SK-N-SH (cell line): ENCODE measurements around the gene HMGCL. TPM values are rescaled to one million over a fixed set of nuclear protein-coding genes. Genes with fewer than 3 reads are reported as not detected.

Source experiments
- CTCF ChIA-PET: fragments of 300-600, 350-600 bp; formaldehyde crosslinking; extraction: SDS; loops from one replicate; lab custom pipeline; 2021; lab: Yijun Ruan, JAX
- POLR2A ChIA-PET: fragments of 350-600 bp; sonication (Branson Sonifier 250); formaldehyde crosslinking; extraction: SDS; loops from one replicate; lab custom pipeline; 2020; ENCODE audit warnings: antibody characterized with exemption, inconsistent platforms; lab: Yijun Ruan, JAX
- DNase-seq: peaks from one replicate; pipeline ENCODE4 v3.0.0; 2012
- H2AFZ ChIP-seq: fragments of 200-600 bp; sonication (generic); 2 replicates; pipeline ENCODE4 v1.8.1; 2016; ENCODE audit warnings: antibody characterized with exemption, mild to moderate bottlenecking, low read depth
- H3F3A ChIP-seq: fragments of 200-600 bp; sonication (generic); replicated peaks from 2 replicates; pipeline ENCODE3; 2016; ENCODE audit warnings: antibody characterized with exemption, mild to moderate bottlenecking; ENCODE audit not compliant: insufficient read depth
- H3K27ac ChIP-seq, 2 experiments: fragments of 200-500 bp in 1 of 2; fragments of 200-600 bp in 1 of 2; sonication (Bioruptor generic) in 1 of 2; sonication (generic), shearing (Covaris generic) in 1 of 2; 2 replicates each; pipeline versions ENCODE4 v1.5.1 to v1.6.1; 2014 to 2016; ENCODE audit warnings: low read depth in 2 of 2, inconsistent platforms in 1 of 2, low read length in 1 of 2, mild to moderate bottlenecking in 1 of 2, mixed read lengths in 1 of 2
- H3K27me3 ChIP-seq: fragments of 200-600 bp; sonication (generic), shearing (Covaris generic); 2 replicates; pipeline ENCODE4 v1.6.1; 2016; ENCODE audit warnings: mixed run types; ENCODE audit not compliant: insufficient read depth
- H3K36me3 ChIP-seq, 2 experiments: fragments of 200-500 bp in 1 of 2; fragments of 200-600 bp in 1 of 2; sonication (Bioruptor generic) in 1 of 2; sonication (generic) in 1 of 2; replicated peaks in 1 of 2; 2 replicates each; pipeline versions ENCODE3 to v1.5.1; 2014 to 2016; ENCODE audit warnings: low read length in 1 of 2, mild to moderate bottlenecking in 1 of 2; ENCODE audit not compliant: insufficient read depth in 2 of 2, control insufficient read depth in 1 of 2
- H3K4me1 ChIP-seq, 2 experiments: fragments of 200-500 bp in 1 of 2; fragments of 200-600 bp in 1 of 2; sonication (Bioruptor generic) in 1 of 2; sonication (generic), shearing (Covaris generic) in 1 of 2; 2 replicates each; pipeline versions ENCODE4 v1.5.1 to v1.6.1; 2014 to 2016; ENCODE audit warnings: low read depth in 1 of 2, low read length in 1 of 2, mixed run types in 1 of 2; ENCODE audit not compliant: insufficient read depth in 2 of 2, control insufficient read depth in 1 of 2
- H3K4me2 ChIP-seq: fragments of 200-600 bp; sonication (generic), shearing (Covaris generic); 2 replicates; pipeline ENCODE4 v1.6.1; 2017; ENCODE audit warnings: mixed run types
- H3K4me3 ChIP-seq, 2 experiments: fragments of 200-500 bp in 1 of 2; fragments of 200-600 bp in 1 of 2; sonication (Bioruptor generic) in 1 of 2; sonication (generic), shearing (Covaris generic) in 1 of 2; 2 replicates each; pipeline versions ENCODE4 v1.5.1 to v1.8.1; 2014 to 2016; ENCODE audit warnings: low read depth in 2 of 2, inconsistent platforms in 1 of 2, low read length in 1 of 2, mild to moderate bottlenecking in 1 of 2, mixed read lengths in 1 of 2, moderate library complexity in 1 of 2
- H3K79me2 ChIP-seq: fragments of 200-600 bp; sonication (generic); 2 replicates; pipeline ENCODE4 v1.8.1; 2017; ENCODE audit warnings: mild to moderate bottlenecking; ENCODE audit not compliant: insufficient read depth
- H3K9ac ChIP-seq: fragments of 200-600 bp; sonication (generic); 2 replicates; pipeline ENCODE4 v1.6.1; 2017; ENCODE audit warnings: mixed run types
- H3K9me2 ChIP-seq: fragments of 200-600 bp; sonication (generic); 2 replicates; pipeline ENCODE4 v1.6.1; 2017; ENCODE audit warnings: mixed run types
- H3K9me3 ChIP-seq: fragments of 200-600 bp; sonication (generic); 2 replicates; pipeline ENCODE4 v1.6.1; 2017; ENCODE audit warnings: mixed run types, mild to moderate bottlenecking, moderate library complexity
- H4K20me1 ChIP-seq: fragments of 200-600 bp; sonication (generic); 2 replicates; pipeline ENCODE4 v1.6.1; 2017; ENCODE audit warnings: mild to moderate bottlenecking, mixed run types; ENCODE audit not compliant: insufficient read depth
- CHD2 ChIP-seq: fragments of 150-350 bp; IDR thresholded peaks from 2 replicates; pipeline ENCODE4 v1.6.1; 2018; ENCODE audit warnings: low read length; ENCODE audit not compliant: partially characterized antibody
- ELF1 ChIP-seq: IDR thresholded peaks from 2 replicates; pipeline ENCODE4 v1.4.0; 2012
- FOXJ3 ChIP-seq: sonication (generic); formaldehyde crosslinking; IDR thresholded peaks from 2 replicates; pipeline ENCODE4 v1.5.1; 2020; ENCODE audit warnings: mild to moderate bottlenecking, missing genetic modification reagents
- GABPA ChIP-seq: IDR thresholded peaks from 2 replicates; pipeline ENCODE4 v1.4.0; 2012; ENCODE audit warnings: low read depth, mild to moderate bottlenecking
- GATA2 ChIP-seq: sonication (generic); formaldehyde crosslinking; IDR thresholded peaks from 2 replicates; pipeline ENCODE4 v1.5.0; 2020; ENCODE audit warnings: mild to moderate bottlenecking, missing genetic modification reagents
- MEF2A ChIP-seq: IDR thresholded peaks from 2 replicates; pipeline ENCODE4 v1.4.0; 2012; ENCODE audit warnings: low read depth, borderline replicate concordance
- NFIC ChIP-seq: IDR thresholded peaks from 2 replicates; pipeline ENCODE4 v1.4.0; 2012; ENCODE audit warnings: borderline replicate concordance
- NRF1 ChIP-seq: IDR thresholded peaks from 2 replicates; pipeline ENCODE4 v1.6.1; 2012; ENCODE audit warnings: low read depth, mild to moderate bottlenecking, low read length
- RAD21 ChIP-seq: IDR thresholded peaks from 2 replicates; pipeline ENCODE4 v1.6.1; 2012; ENCODE audit warnings: mild to moderate bottlenecking, low read length
- SMC3 ChIP-seq: IDR thresholded peaks from 2 replicates; pipeline ENCODE4 v1.6.1; 2012; ENCODE audit warnings: low read depth, low read length, improper control_type of control experiment
- WGBS: methylation state at CpG from one replicate; pipeline ENCODE4 v1.1.6; 2017; ENCODE audit warnings: low lambda C conversion rate; 5-methylcytosine and 5-hydroxymethylcytosine counted together
- polyA plus RNA-seq, 3 experiments: library from polyadenylated mRNA; depleted of rRNA; stranded (reverse); fragments of >200 nt; gene quantifications; 2 replicates each; pipeline ENCODE4 v1.2.3, GENCODE V29; 2012
- TF ChIP-seq, protein P1 (sequence below): fragments of 200-600 bp; sonication (generic); IDR thresholded peaks from 2 replicates; pipeline ENCODE4 v1.6.1; 2017; ENCODE audit warnings: antibody characterized with exemption, mild to moderate bottlenecking, moderate library complexity
- TF ChIP-seq, protein P2 (sequence below): IDR thresholded peaks from 2 replicates; pipeline ENCODE4 v1.6.1; 2012; ENCODE audit warnings: mild to moderate bottlenecking, low read depth, low read length, moderate library complexity

HMGCL gene
- polyA plus RNA-seq, 1 of the 3 experiments (the other 2 are of a cell fraction), result 28.2 TPM

DNA sequence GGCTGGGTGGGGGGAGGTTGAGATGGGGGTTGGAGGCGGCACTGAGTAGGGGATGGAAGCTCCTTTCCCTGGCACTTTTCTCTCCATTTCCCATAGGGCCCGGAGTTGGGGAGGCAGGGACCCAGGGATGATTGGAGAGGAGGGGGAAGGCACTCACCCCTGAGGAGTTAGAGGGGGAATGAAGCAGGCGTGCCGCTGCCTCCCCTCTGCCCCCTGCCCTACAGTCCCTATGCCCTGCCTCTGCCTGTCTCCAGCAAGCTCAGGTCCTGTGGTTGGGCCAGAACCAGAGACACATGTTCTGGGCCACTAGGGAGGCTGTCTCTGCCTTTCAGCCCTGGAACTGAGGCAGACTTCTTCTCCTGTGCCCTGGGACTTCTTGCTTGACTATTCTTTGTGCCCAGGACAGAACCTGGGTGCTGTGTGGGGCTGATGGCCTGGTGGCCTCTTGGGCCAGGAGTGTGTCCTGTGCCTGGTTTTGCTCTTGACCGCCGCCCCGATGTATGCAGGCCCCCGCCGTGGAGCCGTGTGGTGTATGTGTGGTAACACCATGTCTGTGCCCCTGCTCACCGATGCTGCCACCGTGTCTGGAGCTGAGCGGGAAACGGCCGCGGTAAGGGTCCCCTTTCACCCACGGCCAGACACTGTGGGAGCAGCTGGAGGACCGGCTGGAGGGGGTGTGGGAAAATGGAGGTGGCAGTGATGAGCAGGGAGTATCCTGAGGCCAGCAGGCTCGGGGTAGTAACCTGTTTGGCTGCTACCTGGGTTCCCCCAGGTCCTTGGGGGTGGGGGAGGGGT lies 32.9 kb downstream of the HMGCL start (continued):
- TF ChIP-seq FOXJ3 (CRISPR knock-in tag) (no peak), SMC3 (no peak), ELF1 (no peak), CHD2 (no peak), GATA2 (CRISPR knock-in tag) (no peak), RAD21 (no peak), MEF2A (no peak)
- TF ChIP-seq, protein P1, sequence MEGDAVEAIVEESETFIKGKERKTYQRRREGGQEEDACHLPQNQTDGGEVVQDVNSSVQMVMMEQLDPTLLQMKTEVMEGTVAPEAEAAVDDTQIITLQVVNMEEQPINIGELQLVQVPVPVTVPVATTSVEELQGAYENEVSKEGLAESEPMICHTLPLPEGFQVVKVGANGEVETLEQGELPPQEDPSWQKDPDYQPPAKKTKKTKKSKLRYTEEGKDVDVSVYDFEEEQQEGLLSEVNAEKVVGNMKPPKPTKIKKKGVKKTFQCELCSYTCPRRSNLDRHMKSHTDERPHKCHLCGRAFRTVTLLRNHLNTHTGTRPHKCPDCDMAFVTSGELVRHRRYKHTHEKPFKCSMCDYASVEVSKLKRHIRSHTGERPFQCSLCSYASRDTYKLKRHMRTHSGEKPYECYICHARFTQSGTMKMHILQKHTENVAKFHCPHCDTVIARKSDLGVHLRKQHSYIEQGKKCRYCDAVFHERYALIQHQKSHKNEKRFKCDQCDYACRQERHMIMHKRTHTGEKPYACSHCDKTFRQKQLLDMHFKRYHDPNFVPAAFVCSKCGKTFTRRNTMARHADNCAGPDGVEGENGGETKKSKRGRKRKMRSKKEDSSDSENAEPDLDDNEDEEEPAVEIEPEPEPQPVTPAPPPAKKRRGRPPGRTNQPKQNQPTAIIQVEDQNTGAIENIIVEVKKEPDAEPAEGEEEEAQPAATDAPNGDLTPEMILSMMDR, result no peak

DNA sequence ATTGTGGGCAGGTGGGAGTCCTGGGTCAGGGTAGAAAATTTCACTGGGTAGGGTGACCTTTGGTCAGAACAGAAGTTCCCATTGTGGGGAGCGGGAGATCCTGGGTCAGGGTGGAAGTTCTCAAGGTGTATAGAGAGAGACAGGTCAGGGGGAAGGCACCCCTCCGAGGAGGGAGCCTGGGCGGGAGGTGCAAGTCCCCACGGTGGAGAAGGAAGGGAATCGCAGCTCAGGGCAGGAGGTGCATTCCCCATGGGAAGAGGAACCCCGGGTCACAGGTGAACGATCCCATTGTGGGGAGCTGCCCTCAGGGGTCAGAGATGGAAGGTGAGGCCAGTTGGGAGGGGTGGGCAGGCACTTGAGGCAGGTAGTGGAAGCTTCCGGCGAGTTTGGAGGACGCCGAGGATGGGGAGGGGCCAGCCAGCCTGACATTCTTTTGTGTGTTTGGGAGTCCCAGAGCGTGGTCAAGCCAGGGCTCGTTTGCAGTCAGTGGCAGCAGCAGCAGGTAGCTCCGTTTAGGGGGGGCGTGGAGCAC lies 33.6 kb downstream of the HMGCL start:
- peaks cover 25% of the 10 kb centered on the region for H3F3A ChIP-seq
- peak overlapping the region; percentile 100 for H3K4me2 ChIP-seq
- WGBS, result 5% methylated on average over 12 of the region's 15 CpGs
- POLR2A ChIA-PET, result interaction anchor here (0.9 to 2.3 kb wide), 6 partner anchors 10 to 48 kb away, joined by 3 to 17 read pairs (median 4); partner anchors contain the start of genes ELOA, GALE and PITHD1
- peaks cover 34 to 44% of the 10 kb centered on the region in 2 experiments for H3K36me3 ChIP-seq
- peak overlapping the region; percentile 86 for H3K9ac ChIP-seq
- H2AFZ ChIP-seq, result peak overlapping the region; percentile 63; the same call in 1 of the 2 replicates
- peak; percentile 70 for DNase-seq
- H3K79me2 ChIP-seq, result peaks cover 37% of the 10 kb centered on the region
- H4K20me1 ChIP-seq, result no peaks in the 10 kb centered on the region
- H3K4me3 ChIP-seq, result peak overlapping the region; percentile 97 to 98
- H3K4me1 ChIP-seq, result peaks cover 6 to 21% of the 10 kb centered on the region in 2 experiments; a peak in 3 of 4 replicates
- no peaks in the 10 kb centered on the region for H3K9me3 ChIP-seq
- H3K9me2 ChIP-seq, result no peaks in the 10 kb centered on the region
- TF ChIP-seq, protein P2, sequence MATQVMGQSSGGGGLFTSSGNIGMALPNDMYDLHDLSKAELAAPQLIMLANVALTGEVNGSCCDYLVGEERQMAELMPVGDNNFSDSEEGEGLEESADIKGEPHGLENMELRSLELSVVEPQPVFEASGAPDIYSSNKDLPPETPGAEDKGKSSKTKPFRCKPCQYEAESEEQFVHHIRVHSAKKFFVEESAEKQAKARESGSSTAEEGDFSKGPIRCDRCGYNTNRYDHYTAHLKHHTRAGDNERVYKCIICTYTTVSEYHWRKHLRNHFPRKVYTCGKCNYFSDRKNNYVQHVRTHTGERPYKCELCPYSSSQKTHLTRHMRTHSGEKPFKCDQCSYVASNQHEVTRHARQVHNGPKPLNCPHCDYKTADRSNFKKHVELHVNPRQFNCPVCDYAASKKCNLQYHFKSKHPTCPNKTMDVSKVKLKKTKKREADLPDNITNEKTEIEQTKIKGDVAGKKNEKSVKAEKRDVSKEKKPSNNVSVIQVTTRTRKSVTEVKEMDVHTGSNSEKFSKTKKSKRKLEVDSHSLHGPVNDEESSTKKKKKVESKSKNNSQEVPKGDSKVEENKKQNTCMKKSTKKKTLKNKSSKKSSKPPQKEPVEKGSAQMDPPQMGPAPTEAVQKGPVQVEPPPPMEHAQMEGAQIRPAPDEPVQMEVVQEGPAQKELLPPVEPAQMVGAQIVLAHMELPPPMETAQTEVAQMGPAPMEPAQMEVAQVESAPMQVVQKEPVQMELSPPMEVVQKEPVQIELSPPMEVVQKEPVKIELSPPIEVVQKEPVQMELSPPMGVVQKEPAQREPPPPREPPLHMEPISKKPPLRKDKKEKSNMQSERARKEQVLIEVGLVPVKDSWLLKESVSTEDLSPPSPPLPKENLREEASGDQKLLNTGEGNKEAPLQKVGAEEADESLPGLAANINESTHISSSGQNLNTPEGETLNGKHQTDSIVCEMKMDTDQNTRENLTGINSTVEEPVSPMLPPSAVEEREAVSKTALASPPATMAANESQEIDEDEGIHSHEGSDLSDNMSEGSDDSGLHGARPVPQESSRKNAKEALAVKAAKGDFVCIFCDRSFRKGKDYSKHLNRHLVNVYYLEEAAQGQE, result no peak
- TF ChIP-seq GABPA (peak; percentile 47; the same call in 1 of the 2 replicates), GATA2 (CRISPR knock-in tag) (no peak), NFIC (no peak), NRF1 (no peak)
- no peaks in the 10 kb centered on the region for H3K27me3 ChIP-seq
- CTCF ChIA-PET, result interaction anchor here (1.0 to 3.0 kb wide), 6 partner anchors 9 to 125 kb away, joined by 3 to 14 read pairs (median 6); partner anchors contain the start of genes GALE and PITHD1
- peak overlapping the region; percentile 73 to 91 for H3K27ac ChIP-seq
